Measurements from ENCODE around the gene ZBTB20.

Gene ZBTB20

DNA sequence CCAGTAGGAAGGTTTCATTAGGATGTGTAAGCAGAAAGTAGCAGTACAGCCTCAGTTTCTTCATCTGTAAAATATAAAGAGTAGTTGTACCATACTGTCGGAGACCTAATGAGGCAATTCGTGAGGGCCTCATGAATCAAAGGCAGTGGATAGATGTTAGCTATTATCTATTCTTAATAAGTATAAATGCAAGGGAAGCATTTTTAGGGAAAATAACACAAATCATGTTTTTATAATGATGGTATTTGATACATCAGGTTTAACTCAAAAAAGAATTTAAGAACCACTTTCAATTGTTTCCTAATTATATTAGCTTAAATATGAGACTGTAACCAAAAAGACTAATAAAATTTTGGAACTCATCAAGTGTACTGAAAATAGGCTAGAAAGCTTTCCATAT, 309.1 kb downstream of the ZBTB20 start:
- no peak overlapping the region for H3K4me2 ChIP-seq (ENCODE audit: low read length)
- no peaks in the 10 kb centered on the region for H3K27me3 ChIP-seq (ENCODE audit: control insufficient read depth, low read length)
- no peaks in the 10 kb centered on the region for H3K4me1 ChIP-seq (ENCODE audit: control insufficient read depth, low read length)
- no peaks in the 10 kb centered on the region for H3K79me2 ChIP-seq (ENCODE audit: control insufficient read depth, low read length)
- H3K27ac ChIP-seq (ENCODE audit: low read depth, low read length): no peak overlapping the region
- TF ChIP-seq, protein P1, sequence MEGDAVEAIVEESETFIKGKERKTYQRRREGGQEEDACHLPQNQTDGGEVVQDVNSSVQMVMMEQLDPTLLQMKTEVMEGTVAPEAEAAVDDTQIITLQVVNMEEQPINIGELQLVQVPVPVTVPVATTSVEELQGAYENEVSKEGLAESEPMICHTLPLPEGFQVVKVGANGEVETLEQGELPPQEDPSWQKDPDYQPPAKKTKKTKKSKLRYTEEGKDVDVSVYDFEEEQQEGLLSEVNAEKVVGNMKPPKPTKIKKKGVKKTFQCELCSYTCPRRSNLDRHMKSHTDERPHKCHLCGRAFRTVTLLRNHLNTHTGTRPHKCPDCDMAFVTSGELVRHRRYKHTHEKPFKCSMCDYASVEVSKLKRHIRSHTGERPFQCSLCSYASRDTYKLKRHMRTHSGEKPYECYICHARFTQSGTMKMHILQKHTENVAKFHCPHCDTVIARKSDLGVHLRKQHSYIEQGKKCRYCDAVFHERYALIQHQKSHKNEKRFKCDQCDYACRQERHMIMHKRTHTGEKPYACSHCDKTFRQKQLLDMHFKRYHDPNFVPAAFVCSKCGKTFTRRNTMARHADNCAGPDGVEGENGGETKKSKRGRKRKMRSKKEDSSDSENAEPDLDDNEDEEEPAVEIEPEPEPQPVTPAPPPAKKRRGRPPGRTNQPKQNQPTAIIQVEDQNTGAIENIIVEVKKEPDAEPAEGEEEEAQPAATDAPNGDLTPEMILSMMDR (IDR thresholded peaks at IDR 0.05; ENCODE audit: low read depth, low read length, poor library complexity, severe bottlenecking): no peak
- TF ChIP-seq EZH2phosphoT487 (IDR thresholded peaks at IDR 0.05; ENCODE audit: borderline replicate concordance, low read length): no peak
- H3K4me3 ChIP-seq (ENCODE audit: low read length): no peak overlapping the region
- H4K20me1 ChIP-seq (ENCODE audit: control insufficient read depth, insufficient read depth, low read depth, low read length): no peaks in the 10 kb centered on the region
- H3F3A ChIP-seq (ENCODE audit: control insufficient read depth, insufficient read depth): no peaks in the 10 kb centered on the region
- H3K36me3 ChIP-seq (ENCODE audit: control insufficient read depth, low read length): no peaks in the 10 kb centered on the region
- H3K9me2 ChIP-seq (replicated peaks; ENCODE audit: control insufficient read depth, low read length): no peaks in the 10 kb centered on the region
- no peaks in the 10 kb centered on the region for H3K9me3 ChIP-seq (ENCODE audit: control insufficient read depth, insufficient read depth, low read length)

DNA sequence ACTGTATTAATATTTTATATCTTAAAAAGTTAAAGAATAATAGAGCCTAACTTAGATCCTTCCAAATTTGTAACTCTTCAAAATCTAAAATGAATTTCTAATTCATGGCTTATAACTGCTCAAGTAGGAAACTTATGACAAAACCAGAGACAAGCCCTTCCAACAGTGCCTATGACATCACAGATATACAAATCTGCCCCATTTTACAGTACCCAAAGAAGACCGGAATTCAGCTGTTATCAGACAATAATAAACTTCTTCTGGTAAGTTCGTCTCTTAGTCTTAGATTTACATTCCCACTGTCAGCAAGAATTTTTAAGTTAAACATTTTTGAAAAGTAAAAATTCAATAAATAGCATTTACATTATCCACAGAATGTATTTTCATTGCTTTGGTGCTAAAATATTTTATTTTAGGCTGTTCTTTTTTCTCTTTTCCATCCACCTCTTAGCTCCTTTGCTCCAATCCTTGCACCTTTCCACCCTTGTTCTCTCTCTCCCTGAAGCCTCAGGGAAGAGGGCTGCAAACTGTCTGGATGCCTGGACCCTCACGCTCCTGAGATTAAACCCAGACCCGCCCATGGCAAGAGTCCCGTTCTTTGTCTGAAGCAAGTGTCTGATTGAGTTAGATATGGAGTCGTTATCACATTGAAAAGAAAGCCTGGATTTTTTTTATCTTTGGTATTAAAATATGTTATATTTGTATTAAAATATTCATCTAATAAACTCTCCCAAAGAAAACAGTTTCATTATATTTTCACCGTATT, 312.7 kb downstream of the ZBTB20 start:
- Histone ChIP-seq H3K4me3 (ENCODE audit: low read length) (no peak overlapping the region), H3F3A (ENCODE audit: control insufficient read depth, insufficient read depth) (no peaks in the 10 kb centered on the region), H3K27me3 (ENCODE audit: control insufficient read depth, low read length) (no peaks in the 10 kb centered on the region), H3K4me1 (ENCODE audit: control insufficient read depth, low read length) (no peaks in the 10 kb centered on the region), H3K36me3 (ENCODE audit: control insufficient read depth, low read length) (no peaks in the 10 kb centered on the region), H3K79me2 (ENCODE audit: control insufficient read depth, low read length) (no peaks in the 10 kb centered on the region), H4K20me1 (ENCODE audit: control insufficient read depth, insufficient read depth, low read depth, low read length) (no peaks in the 10 kb centered on the region), H3K27ac (ENCODE audit: low read depth, low read length) (no peak overlapping the region), H3K9me2 (replicated peaks; ENCODE audit: control insufficient read depth, low read length) (no peaks in the 10 kb centered on the region), H3K4me2 (ENCODE audit: low read length) (no peak overlapping the region), H3K9me3 (ENCODE audit: control insufficient read depth, insufficient read depth, low read length) (no peaks in the 10 kb centered on the region)
- TF ChIP-seq, protein P1 (IDR thresholded peaks at IDR 0.05; ENCODE audit: low read depth, low read length, poor library complexity, severe bottlenecking): no peak
- TF ChIP-seq EZH2phosphoT487 (IDR thresholded peaks at IDR 0.05; ENCODE audit: borderline replicate concordance, low read length): no peak

DNA sequence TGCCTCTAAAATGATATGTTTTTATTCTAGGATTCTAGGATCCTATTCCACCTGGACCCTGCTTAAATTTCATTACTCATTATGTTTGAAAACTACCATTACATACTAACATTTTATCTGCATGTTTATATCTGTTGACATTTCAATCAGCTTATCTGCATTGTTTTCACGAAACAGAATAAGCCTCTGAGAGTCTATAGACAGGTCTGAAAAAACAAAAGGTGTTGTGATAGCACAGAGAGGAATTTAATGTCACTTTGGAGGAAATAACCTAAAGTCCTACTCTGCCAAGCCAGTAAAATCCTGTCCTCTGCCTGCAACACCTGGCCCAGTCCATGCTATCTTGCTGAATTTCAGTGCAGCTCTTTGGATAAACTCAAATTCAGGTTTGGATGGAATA, 315.2 kb downstream of the ZBTB20 start:
- Histone ChIP-seq H3F3A (ENCODE audit: control insufficient read depth, insufficient read depth) (no peaks in the 10 kb centered on the region), H3K27me3 (ENCODE audit: control insufficient read depth, low read length) (no peaks in the 10 kb centered on the region), H3K79me2 (ENCODE audit: control insufficient read depth, low read length) (no peaks in the 10 kb centered on the region), H3K27ac (ENCODE audit: low read depth, low read length) (no peak overlapping the region), H3K9me3 (ENCODE audit: control insufficient read depth, insufficient read depth, low read length) (no peaks in the 10 kb centered on the region), H3K4me1 (ENCODE audit: control insufficient read depth, low read length) (no peaks in the 10 kb centered on the region), H3K9me2 (replicated peaks; ENCODE audit: control insufficient read depth, low read length) (no peaks in the 10 kb centered on the region), H3K4me3 (ENCODE audit: low read length) (no peak overlapping the region), H3K36me3 (ENCODE audit: control insufficient read depth, low read length) (no peaks in the 10 kb centered on the region), H4K20me1 (ENCODE audit: control insufficient read depth, insufficient read depth, low read depth, low read length) (no peaks in the 10 kb centered on the region), H3K4me2 (ENCODE audit: low read length) (no peak overlapping the region)
- TF ChIP-seq EZH2phosphoT487 (IDR thresholded peaks at IDR 0.05; ENCODE audit: borderline replicate concordance, low read length): no peak
- TF ChIP-seq, protein P1 (IDR thresholded peaks at IDR 0.05; ENCODE audit: low read depth, low read length, poor library complexity, severe bottlenecking): no peak
